ENCODE results near the gene VPS50. TPM values are rescaled to one million over a fixed set of nuclear protein-coding genes. Genes with fewer than 3 reads are reported as not detected.

Gene VPS50
- total RNA-seq, 1 experiment from 2014 or later, result 13.6 TPM

DNA sequence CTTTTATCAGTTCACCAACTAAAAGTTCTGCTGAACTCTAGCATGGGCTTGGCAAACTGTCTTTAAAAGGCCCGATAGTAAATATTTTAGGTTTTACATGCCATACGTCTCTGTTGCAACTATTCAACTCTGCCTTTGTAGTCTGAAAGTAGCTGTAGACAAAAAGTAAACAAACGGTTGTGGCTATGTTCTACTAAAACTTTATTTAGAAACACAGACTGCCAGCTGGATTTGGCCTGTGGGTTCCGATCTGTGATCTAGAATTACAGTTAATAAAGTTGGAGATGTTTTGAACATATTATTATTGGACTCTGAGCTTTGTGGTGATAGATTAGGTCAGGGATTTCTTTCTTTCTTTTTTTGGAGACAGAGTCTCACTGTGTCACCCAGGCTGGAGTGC lies 33.1 kb downstream of the VPS50 start:
- Histone ChIP-seq H3K4me2 (ENCODE audit: insufficient read depth, insufficient read length, low read length) (no peak overlapping the region), H3K56ac (ENCODE audit: insufficient read length, low read depth, low read length) (no peak overlapping the region), H4K8ac (replicated peaks; ENCODE audit: insufficient read length, low read depth, low read length) (no peak overlapping the region), H3K23me2 (ENCODE audit: insufficient read length, low read depth, low read length, poor library complexity, severe bottlenecking) (no peaks in the 10 kb centered on the region), H2BK15ac (ENCODE audit: low read depth, low read length) (no peak overlapping the region), H2AK5ac (ENCODE audit: insufficient read length, low read length) (no peak overlapping the region), H3K4ac (ENCODE audit: low read depth, low read length) (no peak overlapping the region), H3K14ac (ENCODE audit: insufficient read depth, low read length) (no peak overlapping the region), H2BK5ac (ENCODE audit: insufficient read length, low read length) (no peak overlapping the region), H2AFZ (ENCODE audit: low read length) (no peak overlapping the region), H3K27me3 (ENCODE audit: insufficient read depth, low read length) (no peaks in the 10 kb centered on the region), H3K23ac (ENCODE audit: insufficient read length, low read depth, low read length) (no peak overlapping the region), H4K20me1 (ENCODE audit: control insufficient read depth, insufficient read depth, insufficient read length) (no peaks in the 10 kb centered on the region), H3K27ac (ENCODE audit: insufficient read length, low read depth, low read length) (no peak overlapping the region), H2BK20ac (ENCODE audit: low read depth, low read length, poor library complexity, severe bottlenecking) (no peak overlapping the region), H3K9ac (ENCODE audit: extremely low read depth, insufficient read length, low read length) (no peak overlapping the region), H4K5ac (ENCODE audit: insufficient read length, low read depth, low read length) (no peak overlapping the region), H4K91ac (ENCODE audit: insufficient read length, low read depth, low read length) (no peak overlapping the region), H3T11ph (ENCODE audit: low read length) (no peak overlapping the region), H3K79me1 (ENCODE audit: insufficient read depth, low read depth, low read length, poor library complexity, severe bottlenecking) (no peaks in the 10 kb centered on the region), H2BK12ac (ENCODE audit: insufficient read length, low read depth, low read length) (no peak overlapping the region), H3K9me3 (ENCODE audit: control insufficient read depth, low read depth, low read length) (no peaks in the 10 kb centered on the region), H3K4me1 (ENCODE audit: insufficient read depth, low read length) (0 out of 2 replicates have a peak, but pooled peaks cover 2% of the 10 kb centered on the region), H2BK120ac (ENCODE audit: low read depth, low read length, poor library complexity, severe bottlenecking) (no peak overlapping the region), H3K18ac (ENCODE audit: insufficient read length, low read depth, low read length) (no peak overlapping the region), H3K79me2 (ENCODE audit: insufficient read depth, low read length) (no peaks in the 10 kb centered on the region)
- Mint-ChIP-seq H3K27ac (peak overlapping the region in 1 of 3 experiments; percentile 61; a peak in 1 of 7 replicates), H3K9me3 (no peaks in the 10 kb centered on the region), H3K27me3 (ENCODE audit: low read depth) (no peaks in the 10 kb centered on the region), H3K4me1 (no peaks in the 10 kb centered on the region), H3K4me3 (no peak overlapping the region), H3K36me3 (ENCODE audit: insufficient read depth in 1 of 3, low read depth in 3 of 3) (no peaks in the 10 kb centered on the region)
- TF ChIP-seq, protein P1, sequence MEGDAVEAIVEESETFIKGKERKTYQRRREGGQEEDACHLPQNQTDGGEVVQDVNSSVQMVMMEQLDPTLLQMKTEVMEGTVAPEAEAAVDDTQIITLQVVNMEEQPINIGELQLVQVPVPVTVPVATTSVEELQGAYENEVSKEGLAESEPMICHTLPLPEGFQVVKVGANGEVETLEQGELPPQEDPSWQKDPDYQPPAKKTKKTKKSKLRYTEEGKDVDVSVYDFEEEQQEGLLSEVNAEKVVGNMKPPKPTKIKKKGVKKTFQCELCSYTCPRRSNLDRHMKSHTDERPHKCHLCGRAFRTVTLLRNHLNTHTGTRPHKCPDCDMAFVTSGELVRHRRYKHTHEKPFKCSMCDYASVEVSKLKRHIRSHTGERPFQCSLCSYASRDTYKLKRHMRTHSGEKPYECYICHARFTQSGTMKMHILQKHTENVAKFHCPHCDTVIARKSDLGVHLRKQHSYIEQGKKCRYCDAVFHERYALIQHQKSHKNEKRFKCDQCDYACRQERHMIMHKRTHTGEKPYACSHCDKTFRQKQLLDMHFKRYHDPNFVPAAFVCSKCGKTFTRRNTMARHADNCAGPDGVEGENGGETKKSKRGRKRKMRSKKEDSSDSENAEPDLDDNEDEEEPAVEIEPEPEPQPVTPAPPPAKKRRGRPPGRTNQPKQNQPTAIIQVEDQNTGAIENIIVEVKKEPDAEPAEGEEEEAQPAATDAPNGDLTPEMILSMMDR (conservative IDR thresholded peaks at IDR 0.05), result no peak
- no CpG with 5 or more reads among the region's 4 CpGs for WGBS (ENCODE audit: extremely low coverage, insufficient read length, low lambda C conversion rate)
- DNase-seq, result no peak
